HL-60 (cell line): ENCODE measurements around the gene CR1.

Source experiments
- DNase-seq, 2 experiments: peaks; one replicate each; pipeline ENCODE4 v3.0.0-alpha.2; 2010 to 2020; ENCODE audit warnings: low read depth in 1 of 2, low spot score in 1 of 2
- H3K27ac ChIP-seq: fragments of 250-450 bp; sonication (Bioruptor Pico); replicated peaks from 2 replicates; pipeline ENCODE4 v1.5.1; 2020; ENCODE audit warnings: mild to moderate bottlenecking, moderate library complexity
- H3K27me3 ChIP-seq: fragments of 250-450 bp; sonication (Bioruptor Pico); 2 replicates; pipeline ENCODE4 v1.5.1; 2021; ENCODE audit warnings: mild to moderate bottlenecking, moderate library complexity; ENCODE audit not compliant: insufficient read depth, poor library complexity, severe bottlenecking
- H3K4me3 ChIP-seq: replicated peaks from 2 replicates; pipeline ENCODE4 v1.5.1; 2011; ENCODE audit warnings: mild to moderate bottlenecking, control low read depth, low read length; ENCODE audit not compliant: insufficient read depth
- CTCF ChIP-seq: IDR thresholded peaks from one replicate; pipeline ENCODE4 v1.5.1; 2011; ENCODE audit warnings: low read length, control low read depth, inconsistent platforms; ENCODE audit not compliant: insufficient read depth
- GABPA ChIP-seq: IDR thresholded peaks from 2 replicates; pipeline ENCODE4 v1.6.1; 2012; ENCODE audit warnings: low read depth
- POLR2AphosphoS5 ChIP-seq: IDR thresholded peaks from 2 replicates; pipeline ENCODE4 v1.6.1; 2012; ENCODE audit warnings: low read depth
- REST ChIP-seq: IDR thresholded peaks from 2 replicates; pipeline ENCODE4 v1.6.1; 2012; ENCODE audit warnings: low read depth; ENCODE audit not compliant: insufficient replicate concordance
- SPI1 ChIP-seq: IDR thresholded peaks from 2 replicates; pipeline ENCODE4 v1.6.1; 2012; ENCODE audit warnings: low read depth, mild to moderate bottlenecking, borderline replicate concordance
- long read RNA-seq: library from polyadenylated mRNA; unstranded; transcript quantifications from one replicate; pipeline ENCODE4 v2.0.0, GENCODE V29; 2020

CR1 gene
- long read RNA-seq, result 0 reads

- peak; percentile 43 to 76 for DNase-seq
- H3K4me3 ChIP-seq, result peak within 1 kb of the TSS; percentile 56
These were observed at the start of gene CR1 for GRCh38 chr1:207495801-207496792. Gene CR1, plus strand, starts transcription at chr1:207496157. Its CDS starts 111 bp downstream, at chr1:207496268.

GRCh38 chr1:207453710-207454045, 42.3 kb upstream of the CR1 start:
- Histone ChIP-seq H3K27me3 (peaks cover 31% of the 10 kb centered on the region), H3K27ac (no peak overlapping the region), H3K4me3 (no peak overlapping the region)
- TF ChIP-seq CTCF, result no peak
- TF ChIP-seq GABPA, result no peak
- no peak for DNase-seq

More at GRCh38 chr1:207495801-207496792, at the start of gene CR1:
- Histone ChIP-seq H3K27me3 (no peaks in the 10 kb centered on the region), H3K27ac (peak within 1 kb of the TSS; percentile 23)
- TF ChIP-seq GABPA (no peak), REST (no peak), POLR2AphosphoS5 (no peak), SPI1 (no peak), CTCF (no peak)

- TF ChIP-seq CTCF (no peak), GABPA (no peak), REST (no peak), POLR2AphosphoS5 (no peak), SPI1 (no peak)
- DNase-seq, result peak in 1 of 2 experiments; percentile 6
- Histone ChIP-seq H3K4me3 (peak within 1 kb of the TSS; percentile 41), H3K27ac (no peak within 1 kb of the TSS), H3K27me3 (peaks cover 31% of the 10 kb centered on the region)
These were observed 41.7 kb upstream of the CR1 start, which contains the start of gene CR2 for GRCh38 chr1:207454046-207454964. Gene CR2, plus strand, starts transcription at chr1:207454328. Its CDS starts 91 bp downstream, at chr1:207454419.
